Activated CD8-positive, alpha-beta memory T cell treated with anti-CD3 and anti-CD28 coated beads for 1 hour (primary cell): ENCODE data around the gene KCTD7.
"Not testable (repeated sequence)": the region's sequence is repeated elsewhere in the genome, so short reads cannot be mapped to it uniquely, and the experiment has no call there.

Experiments used
- DNase-seq, 2 donors: peaks; one replicate each; pipeline ENCODE4 v3.0.0-alpha.2; 2020; ENCODE audit warnings: low read depth in 1 of 2; ENCODE audit errors: extremely low read depth in 1 of 2

KCTD7 gene

GRCh38 chr7:66615699-66616098 lies 13.0 kb upstream of the KCTD7 start:
- DNase-seq: no peak

GRCh38 chr7:66617295-66617694 lies 11.4 kb upstream of the KCTD7 start:
- no peak for DNase-seq

GRCh38 chr7:66619341-66619948 lies 9.2 kb upstream of the KCTD7 start:
- not testable (repeated sequence) for DNase-seq

- no peak for DNase-seq
Measured at GRCh38 chr7:66626331-66626934, 2.2 kb upstream of the KCTD7 start.

GRCh38 chr7:66627151-66627681 lies 1.5 kb upstream of the KCTD7 start:
- DNase-seq: no peak

GRCh38 chr7:66627881-66628360 lies 760 bp upstream of the KCTD7 start:
- no peak for DNase-seq

GRCh38 chr7:66629222-66630062 lies 761 bp downstream of the KCTD7 start:
- DNase-seq: no peak

GRCh38 chr7:66630531-66630930 lies 1.9 kb downstream of the KCTD7 start:
- no peak for DNase-seq

- DNase-seq: no peak
Measured at GRCh38 chr7:66631471-66631870, 2.8 kb downstream of the KCTD7 start.

- DNase-seq: no peak
Measured at GRCh38 chr7:66634816-66635215, 6.1 kb downstream of the KCTD7 start.

- DNase-seq: not testable (repeated sequence)
Measured at GRCh38 chr7:66635322-66635981, 6.8 kb downstream of the KCTD7 start.

GRCh38 chr7:66635982-66636546 lies 7.4 kb downstream of the KCTD7 start:
- DNase-seq: not testable (repeated sequence)

GRCh38 chr7:66638309-66639099 lies 9.8 kb downstream of the KCTD7 start:
- DNase-seq: no peak

- no peak for DNase-seq
Measured at GRCh38 chr7:66639773-66640172, 11.1 kb downstream of the KCTD7 start.

- no peak for DNase-seq
Measured at GRCh38 chr7:66640802-66641525, 12.3 kb downstream of the KCTD7 start.

GRCh38 chr7:66641526-66641871 lies 12.8 kb downstream of the KCTD7 start:
- no peak for DNase-seq

- DNase-seq: no peak
Measured at GRCh38 chr7:66642186-66642585, 13.5 kb downstream of the KCTD7 start.

- no peak for DNase-seq
Measured at GRCh38 chr7:66642932-66643331, 14.3 kb downstream of the KCTD7 start.

GRCh38 chr7:66643395-66643794 lies 14.7 kb downstream of the KCTD7 start:
- no peak for DNase-seq
